Esophagus squamous epithelium (tissue), 5 donors: Measurements from ENCODE around the gene TRAF2. TPM values are rescaled to one million over a fixed set of nuclear protein-coding genes. Genes with fewer than 3 reads are reported as not detected.
"Not testable (repeated sequence)": the region's sequence is repeated elsewhere in the genome, so short reads cannot be mapped to it uniquely, and the experiment has no call there.

Source experiments
- DNase-seq: peaks from one replicate; lab custom pipeline; 2025; lab: John Stamatoyannopoulos, UW
- H3K27ac ChIP-seq, 4 donors: fragments of 200-600 bp; sonication (generic); one replicate each; pipeline ENCODE4 v1.5.1; 2016 to 2019; ENCODE audit warnings: mild to moderate bottlenecking in 1 of 4
- H3K27me3 ChIP-seq, 4 donors: fragments of 200-600 bp; sonication (generic); 1 replicate in 3 of 4; 2 replicates in 1 of 4; pipeline versions ENCODE4 v1.5.1 to v1.6.0; 2017 to 2021; ENCODE audit warnings: antibody characterized with exemption in 1 of 4
- H3K36me3 ChIP-seq, 3 donors: fragments of 200-600 bp; sonication (generic); one replicate each; pipeline ENCODE4 v1.5.1; 2016 to 2019
- H3K4me1 ChIP-seq, 3 donors: fragments of 200-600 bp; sonication (generic); one replicate each; pipeline ENCODE4 v1.5.1; 2017 to 2019
- H3K4me3 ChIP-seq, 4 donors: fragments of 200-600 bp; sonication (generic); 1 replicate in 3 of 4; 2 replicates in 1 of 4; pipeline ENCODE4 v1.5.1; 2016 to 2019; ENCODE audit warnings: mild to moderate bottlenecking in 2 of 4, moderate library complexity in 1 of 4
- H3K9me3 ChIP-seq, 3 donors: fragments of 200-600 bp; sonication (generic); one replicate each; pipeline ENCODE4 v1.5.1; 2016 to 2019
- CTCF ChIP-seq, 6 experiments: fragments of 450-650 bp in 4 of 6; fragments of 200-600 bp in 2 of 6; sonication (generic) in 2 of 6; IDR thresholded peaks; one replicate each; pipeline ENCODE4 v1.5.1; 2016 to 2019; ENCODE audit warnings: antibody characterized with exemption in 6 of 6, mild to moderate bottlenecking in 4 of 6, moderate library complexity in 4 of 6
- POLR2A ChIP-seq, 4 donors: fragments of 450-650 bp; IDR thresholded peaks; one replicate each; pipeline ENCODE4 v1.6.1; 2017; ENCODE audit warnings: antibody characterized with exemption in 4 of 4, mild to moderate bottlenecking in 4 of 4, moderate library complexity in 3 of 4
- WGBS, 2 donors: methylation state at CpG; one replicate each; pipeline ENCODE4 v1.1.5; 2018; 5-methylcytosine and 5-hydroxymethylcytosine counted together
- intact Hi-C: fragments of 100-400 bp; cut with DNase I; formaldehyde crosslinking; loops from one replicate; pipeline ENCODE4 v1.15.0; 2022
- total RNA-seq, 4 donors: library from RNA; depleted of rRNA; stranded (reverse); fragments of >200 nt; gene quantifications; one replicate each; pipeline ENCODE4 v1.1.0, GENCODE V29; 2016
- donor health status: DM: yes; HTN: yes; CAD: no.

The TRAF2 gene
- total RNA-seq = 10 to 100 TPM in 3 of 4 donors, 1 to 10 TPM in 1; 8.0 to 20.9 (median 13.2) TPM

- Histone ChIP-seq H3K36me3 (peaks cover 0 to 7% (median 0%) of the 10 kb centered on the region in 3 donors), H3K4me3 (peak within 1 kb of the TSS; percentile 80 to 100 (median 98)), H3K4me1 (peaks cover 26 to 56% (median 28%) of the 10 kb centered on the region in 3 donors), H3K27me3 (no peaks in the 10 kb centered on the region), H3K27ac (peak within 1 kb of the TSS; percentile 86 to 95 (median 92)), H3K9me3 (no peaks in the 10 kb centered on the region)
- no CpG with 5 or more reads among the region's 88 CpGs for WGBS, 2 donors
- DNase-seq = peak; percentile 85
- peak in 2 of 4 donors; percentile 64 to 66 for TF ChIP-seq POLR2A (IDR thresholded peaks at IDR 0.05)
- peak in 1 of 6 experiments; percentile 12 for TF ChIP-seq CTCF (IDR thresholded peaks at IDR 0.05)
- intact Hi-C loops = no loop called here
Measured at GRCh38 chr9:136885950-136886578, at the start of gene TRAF2. Gene TRAF2, plus strand, starts transcription at chr9:136886516. Its CDS starts 12,225 bp downstream, at chr9:136898741.

- intact Hi-C loops = no loop called here
- no peak for TF ChIP-seq POLR2A (IDR thresholded peaks at IDR 0.05)
- no peak for TF ChIP-seq CTCF (IDR thresholded peaks at IDR 0.05)
- Histone ChIP-seq H3K4me3 (no peak overlapping the region), H3K27me3 (no peaks in the 10 kb centered on the region), H3K27ac (no peak overlapping the region), H3K36me3 (peaks cover 4 to 86% (median 15%) of the 10 kb centered on the region in 3 donors), H3K4me1 (peaks cover 12 to 22% (median 14%) of the 10 kb centered on the region in 3 donors), H3K9me3 (no peaks in the 10 kb centered on the region)
- 83 to 92% methylated on average over 1 to 10 of the region's 27 CpGs for WGBS, 2 donors
- no peak for DNase-seq
Measured at GRCh38 chr9:136837146-136837855, 49.0 kb upstream of the TRAF2 start.

DNA sequence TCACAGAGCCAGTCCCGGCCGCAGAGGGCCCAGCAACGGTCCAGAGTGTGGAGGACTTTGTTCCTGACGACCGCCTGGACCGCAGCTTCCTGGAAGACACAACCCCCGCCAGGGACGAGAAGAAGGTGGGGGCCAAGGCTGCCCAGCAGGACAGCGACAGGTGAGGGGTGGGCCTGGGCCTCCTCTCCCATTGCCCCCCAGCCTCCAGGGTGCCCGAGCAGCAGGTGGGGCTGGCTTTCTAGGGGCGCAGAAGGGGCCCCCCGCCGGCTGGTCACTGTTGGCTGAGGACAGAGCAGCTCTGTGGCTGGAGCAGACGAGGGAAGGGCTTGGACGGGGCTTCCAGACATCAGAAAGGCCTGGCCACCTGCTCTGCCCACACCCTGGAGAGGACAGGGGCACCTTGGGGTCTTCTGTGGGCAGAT is 48.4 kb upstream of the TRAF2 start:
- H3K27ac ChIP-seq, H3K9me3 ChIP-seq, H3K27me3 ChIP-seq, H3K4me3 ChIP-seq, intact Hi-C loops, DNase-seq: not testable (repeated sequence)
- Histone ChIP-seq H3K36me3 (peaks cover 4 to 80% (median 9%) of the 10 kb centered on the region in 3 donors), H3K4me1 (peaks cover 18 to 28% (median 20%) of the 10 kb centered on the region in 3 donors)
- 60% methylated on average over 1 of the region's 15 CpGs; no CpG with 5 or more reads in 1 of the 2 donors for WGBS, 2 donors

GRCh38 chr9:136838314-136839228 is 47.7 kb upstream of the TRAF2 start:
- no peak for DNase-seq
- H3K4me1 ChIP-seq = peaks cover 25 to 35% (median 27%) of the 10 kb centered on the region in 3 donors
- WGBS, 2 donors = 79% methylated on average over 16 of the region's 29 CpGs; no CpG with 5 or more reads in 1 of the 2 donors
- peaks cover 4 to 73% (median 9%) of the 10 kb centered on the region in 3 donors for H3K36me3 ChIP-seq
- H3K27ac ChIP-seq = no peak overlapping the region
- TF ChIP-seq CTCF (IDR thresholded peaks at IDR 0.05) = no peak
- TF ChIP-seq POLR2A (IDR thresholded peaks at IDR 0.05) = no peak
- no peak overlapping the region for H3K4me3 ChIP-seq
- intact Hi-C loops = no loop called here
- H3K9me3 ChIP-seq = no peaks in the 10 kb centered on the region
- peaks cover 0 to 7% (median 3%) of the 10 kb centered on the region in 4 donors for H3K27me3 ChIP-seq
